ENCODE data around the gene TTC1.

The TTC1 gene

DNA sequence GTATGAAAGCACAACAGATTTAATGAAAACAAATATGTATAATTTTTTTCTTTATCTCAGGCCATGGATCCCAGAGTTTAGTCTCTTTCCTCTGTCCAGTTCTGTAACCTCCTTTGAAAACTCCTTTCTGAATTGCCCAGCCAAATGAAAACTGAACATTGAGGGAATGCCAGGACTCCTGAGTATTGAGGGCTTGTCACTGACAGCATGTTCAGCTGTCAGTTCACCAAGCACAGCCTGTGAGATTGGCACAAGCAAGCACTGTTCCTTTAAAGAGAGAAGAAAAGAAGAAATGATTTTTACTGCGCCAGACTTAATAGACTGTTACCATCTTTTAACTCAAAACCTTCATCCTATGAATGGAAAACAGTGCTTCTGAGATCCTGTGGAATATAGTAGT is 27.3 kb downstream of the TTC1 start:
- TF ChIP-seq CTCF (IDR thresholded peaks at IDR 0.05), result no peak

DNA sequence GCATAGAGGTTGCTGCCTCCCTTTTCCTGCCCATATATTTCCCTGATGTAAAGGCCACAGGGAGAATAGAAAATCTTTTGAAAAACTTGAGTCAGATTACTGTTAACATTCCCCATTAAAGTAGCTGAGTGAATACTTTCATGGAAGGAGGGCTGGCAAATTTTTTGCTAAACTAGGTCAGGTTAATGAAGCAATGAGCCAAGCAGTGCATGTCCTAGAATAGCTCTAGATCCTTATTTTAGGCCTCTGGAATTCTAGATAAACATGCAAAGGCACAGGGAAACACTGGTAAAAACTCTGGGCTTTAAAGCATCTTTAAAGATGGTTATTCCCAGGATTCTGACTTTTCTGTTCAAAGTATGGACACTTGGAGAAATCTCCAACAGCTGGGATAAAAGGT is 27.9 kb downstream of the TTC1 start:
- TF ChIP-seq CTCF (IDR thresholded peaks at IDR 0.05), result no peak

DNA sequence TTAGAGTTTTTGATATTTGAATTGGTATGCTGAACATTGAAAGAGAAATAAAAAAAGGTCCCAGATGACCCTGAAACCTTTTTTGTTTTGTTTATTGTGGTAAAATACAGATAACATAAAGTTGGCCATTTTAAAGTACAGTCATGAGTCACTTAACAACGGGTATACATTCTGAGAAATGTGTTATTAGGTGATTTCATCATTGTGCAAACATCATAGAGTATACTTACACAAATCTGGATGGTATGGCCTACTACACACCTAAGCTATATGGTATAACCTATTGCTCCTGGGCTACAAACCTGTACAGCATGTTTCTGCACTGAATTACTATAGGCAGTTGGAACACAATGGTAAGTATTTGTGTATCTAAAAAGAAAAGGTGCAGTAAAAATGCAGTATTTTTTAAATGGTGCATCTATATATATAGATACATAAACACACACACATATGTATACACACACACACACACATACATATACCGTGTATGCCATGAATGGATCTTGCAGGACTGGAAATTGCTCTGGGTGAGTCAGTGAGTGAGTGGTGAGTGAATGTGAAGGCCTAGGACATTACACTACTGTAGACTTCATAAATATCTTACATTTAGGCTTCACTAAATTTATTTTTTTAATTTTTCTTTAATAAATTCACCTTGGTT is 31.0 kb downstream of the TTC1 start:
- no peak for TF ChIP-seq CTCF (IDR thresholded peaks at IDR 0.05)

- no peak for TF ChIP-seq CTCF (IDR thresholded peaks at IDR 0.05)
These were observed 31.5 kb downstream of the TTC1 start for GRCh38 chr5:160040471-160040835.

GRCh38 chr5:160042671-160043070 is 33.7 kb downstream of the TTC1 start:
- no peak for TF ChIP-seq CTCF (IDR thresholded peaks at IDR 0.05)

DNA sequence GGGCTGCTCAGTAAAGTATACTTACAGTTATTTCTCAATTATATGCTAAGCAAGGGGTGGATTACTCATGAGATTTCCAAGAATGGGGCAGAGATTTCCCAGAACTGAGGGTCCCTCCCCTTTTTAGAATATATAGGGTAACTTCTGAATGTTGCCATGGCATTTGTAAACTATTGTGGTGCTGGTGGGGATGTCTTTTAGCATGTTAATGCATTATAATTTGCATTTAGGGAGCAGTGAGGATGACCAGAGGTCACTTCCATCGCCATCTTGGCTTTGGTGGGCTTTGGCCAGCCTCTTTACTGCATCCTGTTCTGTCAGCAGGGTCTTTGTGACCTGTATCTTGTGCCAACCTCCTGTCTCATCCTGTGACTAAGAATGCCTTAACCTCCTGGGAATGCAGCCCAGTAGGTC is 35.5 kb downstream of the TTC1 start:
- TF ChIP-seq CTCF (IDR thresholded peaks at IDR 0.05), result no peak

DNA sequence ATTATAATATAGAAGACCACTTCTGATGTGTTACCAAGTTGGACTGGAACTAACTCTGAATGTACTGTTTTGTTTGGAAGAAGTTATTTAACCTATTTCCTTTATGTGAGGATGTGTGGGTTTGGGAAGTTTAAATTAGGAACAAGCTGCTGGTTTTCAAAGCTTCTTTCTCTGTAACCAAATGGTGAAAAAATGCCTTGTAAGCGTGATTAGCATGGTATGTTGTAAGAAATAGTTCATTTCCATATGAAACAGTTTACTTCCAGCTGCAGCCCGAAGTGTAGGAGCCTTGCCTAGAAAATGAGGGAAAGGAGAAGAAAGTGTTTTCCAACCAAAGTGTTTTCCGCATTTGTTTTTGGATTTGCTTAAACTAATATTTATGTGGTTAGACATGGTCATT is 36.0 kb downstream of the TTC1 start:
- TF ChIP-seq CTCF (IDR thresholded peaks at IDR 0.05), result no peak

DNA sequence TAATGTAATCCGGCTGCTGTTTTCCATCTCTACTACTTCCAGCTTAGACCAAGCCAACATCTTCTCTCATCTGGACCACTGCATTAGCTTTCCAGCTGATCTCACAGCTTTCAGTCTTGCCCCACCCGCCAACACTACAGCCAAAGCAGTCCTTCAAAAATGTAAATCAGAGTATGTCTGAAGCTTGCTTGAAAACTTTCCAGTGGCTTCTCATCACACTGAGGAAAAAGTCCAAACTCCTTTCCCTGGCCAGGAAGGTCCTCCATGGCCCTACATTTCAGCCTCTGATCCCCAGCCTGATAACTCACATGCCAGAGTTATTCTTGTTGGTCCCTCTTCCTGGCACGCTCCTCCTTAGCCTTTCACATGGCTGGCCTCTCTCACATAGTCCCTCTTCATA is 38.5 kb downstream of the TTC1 start:
- TF ChIP-seq CTCF (IDR thresholded peaks at IDR 0.05), result no peak

Data from LNCAP (cell line).